OCI-LY7 (cell line): Measurements from ENCODE around the gene KCNQ1OT1. TPM values are rescaled to one million over a fixed set of nuclear protein-coding genes. Genes with fewer than 3 reads are reported as not detected.

Experiments
- BruUV-seq: library from RNA; stranded (reverse); fragments of 400-500 nt; replicated peaks from 2 replicates; lab custom pipeline; 2021; lab: Mats Ljungman, UMichigan
- CTCF ChIA-PET: fragments of 300-600 bp; sonication (Branson Sonifier 250); formaldehyde crosslinking; loops from one replicate; lab custom pipeline; 2022; ENCODE audit warnings: antibody characterized with exemption; ENCODE audit not compliant: unreplicated experiment; lab: Charles Lee
- POLR2A ChIA-PET: fragments of 300-600 bp; sonication (Branson Sonifier 250); formaldehyde crosslinking; loops from one replicate; lab custom pipeline; 2022; ENCODE audit warnings: antibody characterized with exemption; lab: Charles Lee
- DNase-seq: peaks from one replicate; pipeline ENCODE4 v3.0.0-alpha.2; 2015; ENCODE audit warnings: low spot score
- H2AFZ ChIP-seq: fragments of 200-600 bp; sonication (generic), shearing (Covaris generic); 2 replicates; pipeline ENCODE4 v1.6.1; 2014; ENCODE audit warnings: mild to moderate bottlenecking, antibody characterized with exemption, low read length, moderate library complexity
- H3K27ac ChIP-seq: fragments of 200-600 bp; sonication (generic); 2 replicates; pipeline ENCODE4 v1.5.1; 2014; ENCODE audit warnings: mixed run types, low read depth, mild to moderate bottlenecking, moderate library complexity, low read length, inconsistent platforms; ENCODE audit not compliant: poor library complexity, severe bottlenecking
- H3K36me3 ChIP-seq: fragments of 200-600 bp; sonication (generic); 2 replicates; pipeline ENCODE4 v1.6.1; 2014; ENCODE audit warnings: mild to moderate bottlenecking, antibody characterized with exemption, low read length, moderate library complexity, mixed read lengths; ENCODE audit not compliant: insufficient read depth
- H3K4me1 ChIP-seq: fragments of 200-600 bp; sonication (generic); 2 replicates; pipeline ENCODE4 v1.5.1; 2014; ENCODE audit warnings: mild to moderate bottlenecking, low read length; ENCODE audit not compliant: insufficient read depth, poor library complexity, severe bottlenecking
- H3K4me2 ChIP-seq: fragments of 200-600 bp; sonication (generic); 2 replicates; pipeline ENCODE4 v1.6.1; 2014; ENCODE audit warnings: mild to moderate bottlenecking, low read length
- H3K4me3 ChIP-seq: fragments of 200-600 bp; sonication (generic); 2 replicates; pipeline ENCODE4 v1.5.1; 2014; ENCODE audit warnings: mild to moderate bottlenecking, low read depth, low read length; ENCODE audit not compliant: poor library complexity, severe bottlenecking
- H3K79me2 ChIP-seq: fragments of 200-600 bp; sonication (generic); 2 replicates; pipeline ENCODE4 v1.6.1; 2016; ENCODE audit warnings: low read depth, mild to moderate bottlenecking, low read length, moderate library complexity, mixed read lengths; ENCODE audit not compliant: insufficient read depth
- H3K9me2 ChIP-seq: fragments of 200-600 bp; sonication (generic); 2 replicates; pipeline ENCODE4 v1.6.1; 2016; ENCODE audit warnings: mild to moderate bottlenecking, low read length, mixed read lengths; ENCODE audit not compliant: insufficient read depth
- H3K9me3 ChIP-seq: fragments of 200-600 bp; sonication (generic); 2 replicates; pipeline ENCODE4 v1.6.1; 2014; ENCODE audit warnings: mild to moderate bottlenecking, mixed run types, low read length, mixed read lengths
- H4K20me1 ChIP-seq: fragments of 200-600 bp; sonication (generic); 2 replicates; pipeline ENCODE4 v1.6.1; 2014; ENCODE audit warnings: mild to moderate bottlenecking, antibody characterized with exemption, low read length, moderate library complexity, mixed read lengths; ENCODE audit not compliant: insufficient read depth
- CTCF ChIP-seq: fragments of 200-600 bp; sonication (generic); conservative IDR thresholded peaks from 2 replicates; pipeline ENCODE4 v1.5.1; 2014; ENCODE audit warnings: mild to moderate bottlenecking, antibody characterized with exemption, low read length, moderate library complexity, mixed read lengths
- EZH2phosphoT487 ChIP-seq: fragments of 200-600 bp; sonication (generic); IDR thresholded peaks from 2 replicates; pipeline ENCODE4 v1.6.1; 2018; ENCODE audit warnings: low read depth, borderline replicate concordance, mild to moderate bottlenecking, mixed run types, antibody characterized with exemption, low read length, moderate library complexity, mixed read lengths
- intact Hi-C: fragments of 100-400 bp; cut with micrococcal nuclease; formaldehyde crosslinking; loops from one replicate; pipeline ENCODE4 v1.10.0; 2022; ENCODE audit not compliant: unreplicated experiment
- small RNA-seq: library from RNA; depleted of rRNA; stranded (forward); fragments of <200 nt; gene quantifications from one replicate; pipeline ENCODE3, GENCODE V24; 2014
- total RNA-seq, 2 experiments: library from RNA; depleted of rRNA in 1 of 2; stranded (reverse); fragments of >200 nt in 1 of 2; shearing (Covaris generic) in 1 of 2; gene quantifications; 2 replicates each; pipeline ENCODE4 v1.2.3, GENCODE V29; 2014 to 2022

KCNQ1OT1 gene
- total RNA-seq, 2 experiments from 2014 or later: 2.9 to 3.4 TPM

- TF ChIP-seq CTCF: no peak
- no peak for TF ChIP-seq EZH2phosphoT487
- no TSS peak for BruUV-seq
These were observed 140.8 kb downstream of the KCNQ1OT1 start for GRCh38 chr11:2558861-2559526.

GRCh38 chr11:2558397-2558796, 141.4 kb downstream of the KCNQ1OT1 start:
- Histone ChIP-seq H3K9me3 (no peaks in the 10 kb centered on the region), H2AFZ (no peak overlapping the region), H3K36me3 (no peaks in the 10 kb centered on the region), H3K27ac (no peak overlapping the region), H4K20me1 (no peaks in the 10 kb centered on the region), H3K9me2 (no peaks in the 10 kb centered on the region), H3K4me3 (no peak overlapping the region), H3K4me1 (no peaks in the 10 kb centered on the region), H3K4me2 (no peak overlapping the region), H3K79me2 (no peaks in the 10 kb centered on the region)
- CTCF ChIA-PET: no interaction called here
- DNase-seq: no peak
- BruUV-seq: no TSS peak
- intact Hi-C loops: no loop called here
- POLR2A ChIA-PET: no interaction called here
- no peak for TF ChIP-seq CTCF
- no peak for TF ChIP-seq EZH2phosphoT487

More at GRCh38 chr11:2558861-2559526, 140.8 kb downstream of the KCNQ1OT1 start:
- Histone ChIP-seq H3K4me3 (no peak overlapping the region), H3K36me3 (no peaks in the 10 kb centered on the region), H3K27ac (no peak overlapping the region), H2AFZ (no peak overlapping the region), H3K9me3 (no peaks in the 10 kb centered on the region), H3K4me2 (no peak overlapping the region), H3K79me2 (no peaks in the 10 kb centered on the region), H4K20me1 (no peaks in the 10 kb centered on the region), H3K9me2 (no peaks in the 10 kb centered on the region), H3K4me1 (no peaks in the 10 kb centered on the region)
- CTCF ChIA-PET: no interaction called here
- POLR2A ChIA-PET: no interaction called here
- intact Hi-C loops: no loop called here
- no peak for DNase-seq

Small RNAs within 50 kb of the gene (small RNA-seq; reads per million reads assigned to genes)
- gene RF01947: not detected
- gene RF01948: not detected
- gene RF01950: not detected

Other genes with a start within 250 kb of the KCNQ1OT1 start
- gene CDKN1C, start 185.8 kb upstream of the KCNQ1OT1 start, total RNA-seq (2014; rRNA removed; shearing (Covaris generic)): 0.13 TPM in 1 of 2 replicates, not detected in the other
- gene CDKN1C, start 185.8 kb upstream of the KCNQ1OT1 start, total RNA-seq (2022): 0.55 and 0.59 TPM in 2 replicates
- 0.16 and 1.0 TPM in 2 replicates for gene PHLDA2, start 229.4 kb upstream of the KCNQ1OT1 start, total RNA-seq (2014; rRNA removed; shearing (Covaris generic))
- gene PHLDA2, start 229.4 kb upstream of the KCNQ1OT1 start, total RNA-seq (2022): 0.34 and 0.50 TPM in 2 replicates